AG09319 (cell line): Measurements from ENCODE around the gene RNF144A.

ENCODE experiments used
- DNase-seq: peaks from one replicate; pipeline ENCODE4 v3.0.0-alpha.2; 2010; ENCODE audit warnings: low read depth; ENCODE audit errors: extremely low read depth
- TF ChIP-seq, protein P1 (sequence below): IDR thresholded peaks from 2 replicates; pipeline ENCODE4 v1.5.1; 2011; ENCODE audit warnings: low read depth, mild to moderate bottlenecking, inconsistent platforms, low read length, moderate library complexity

RNF144A gene

DNA sequence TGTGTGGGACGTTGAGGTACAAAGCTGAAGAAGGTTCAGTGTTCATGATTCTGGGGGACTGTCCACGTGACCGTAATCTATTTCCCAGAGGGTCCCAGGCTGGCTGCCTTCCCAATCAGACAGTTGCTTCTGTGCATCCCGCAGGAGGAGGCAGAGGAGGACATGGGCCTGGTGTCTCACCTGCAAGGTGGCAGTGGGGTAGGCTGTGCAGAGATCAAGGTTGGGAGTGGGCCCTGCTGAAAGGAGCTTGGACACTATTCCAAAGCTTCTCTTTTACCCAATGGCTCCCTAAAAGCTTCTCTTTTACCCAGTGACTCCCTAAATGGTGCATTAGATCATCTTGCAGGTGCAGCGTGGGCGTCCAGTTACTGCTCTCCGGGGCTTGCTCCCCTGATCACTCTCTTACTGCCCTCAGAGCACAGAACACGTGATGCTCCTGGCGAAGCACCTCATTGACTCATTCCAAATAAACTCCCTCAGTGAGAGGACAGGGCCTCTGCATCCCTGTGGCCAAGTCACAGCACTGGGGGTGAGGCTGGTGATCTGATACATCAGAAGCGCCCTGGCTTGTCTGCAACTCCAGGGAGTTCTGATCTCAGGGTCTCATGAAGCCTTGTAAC, 41.5 kb downstream of the RNF144A start:
- DNase-seq = no peak
- TF ChIP-seq, protein P1, sequence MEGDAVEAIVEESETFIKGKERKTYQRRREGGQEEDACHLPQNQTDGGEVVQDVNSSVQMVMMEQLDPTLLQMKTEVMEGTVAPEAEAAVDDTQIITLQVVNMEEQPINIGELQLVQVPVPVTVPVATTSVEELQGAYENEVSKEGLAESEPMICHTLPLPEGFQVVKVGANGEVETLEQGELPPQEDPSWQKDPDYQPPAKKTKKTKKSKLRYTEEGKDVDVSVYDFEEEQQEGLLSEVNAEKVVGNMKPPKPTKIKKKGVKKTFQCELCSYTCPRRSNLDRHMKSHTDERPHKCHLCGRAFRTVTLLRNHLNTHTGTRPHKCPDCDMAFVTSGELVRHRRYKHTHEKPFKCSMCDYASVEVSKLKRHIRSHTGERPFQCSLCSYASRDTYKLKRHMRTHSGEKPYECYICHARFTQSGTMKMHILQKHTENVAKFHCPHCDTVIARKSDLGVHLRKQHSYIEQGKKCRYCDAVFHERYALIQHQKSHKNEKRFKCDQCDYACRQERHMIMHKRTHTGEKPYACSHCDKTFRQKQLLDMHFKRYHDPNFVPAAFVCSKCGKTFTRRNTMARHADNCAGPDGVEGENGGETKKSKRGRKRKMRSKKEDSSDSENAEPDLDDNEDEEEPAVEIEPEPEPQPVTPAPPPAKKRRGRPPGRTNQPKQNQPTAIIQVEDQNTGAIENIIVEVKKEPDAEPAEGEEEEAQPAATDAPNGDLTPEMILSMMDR = no peak

DNA sequence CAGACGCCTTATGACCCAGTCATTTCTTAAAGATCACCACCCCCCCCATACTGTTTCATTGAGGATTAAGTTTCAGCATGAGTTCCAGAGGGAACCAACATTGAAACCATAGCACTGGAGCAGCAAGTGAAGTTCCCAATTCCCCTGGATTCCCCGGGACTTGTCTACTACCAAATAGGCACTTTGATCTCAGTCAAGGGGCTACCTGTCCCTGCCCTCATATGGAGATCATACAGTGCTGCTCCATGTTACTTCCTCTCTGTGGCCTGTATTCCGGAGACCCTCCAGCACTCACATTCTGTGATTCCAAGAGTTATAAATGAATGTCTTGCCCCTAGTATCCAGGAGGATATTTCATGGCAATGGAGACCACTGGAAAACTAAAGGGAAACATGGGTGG, 42.5 kb downstream of the RNF144A start:
- TF ChIP-seq, protein P1 = no peak

DNA sequence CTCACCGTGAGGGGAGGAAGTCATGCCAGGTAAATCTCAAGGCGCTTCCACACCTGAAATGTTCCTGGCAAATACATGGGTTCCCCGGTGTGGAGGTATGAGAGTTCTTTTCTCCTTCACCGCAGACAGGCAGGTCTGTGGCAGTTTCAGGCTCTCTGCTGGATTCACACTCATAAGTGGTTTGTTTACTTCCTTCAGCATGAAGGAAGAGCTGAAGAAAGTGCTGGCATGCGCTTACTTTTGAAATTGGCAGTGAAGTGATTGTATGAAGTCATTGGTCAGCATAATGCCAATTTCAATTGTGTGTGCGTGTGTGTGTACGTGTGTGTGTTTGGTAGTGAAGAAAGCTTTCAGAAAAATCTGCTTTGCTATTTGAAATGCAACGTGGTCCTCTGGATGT, 43.4 kb downstream of the RNF144A start:
- DNase-seq = no peak
- TF ChIP-seq, protein P1 = no peak

More for the DNA sequence above, 42.5 kb downstream of the RNF144A start:
- DNase-seq = no peak

DNA sequence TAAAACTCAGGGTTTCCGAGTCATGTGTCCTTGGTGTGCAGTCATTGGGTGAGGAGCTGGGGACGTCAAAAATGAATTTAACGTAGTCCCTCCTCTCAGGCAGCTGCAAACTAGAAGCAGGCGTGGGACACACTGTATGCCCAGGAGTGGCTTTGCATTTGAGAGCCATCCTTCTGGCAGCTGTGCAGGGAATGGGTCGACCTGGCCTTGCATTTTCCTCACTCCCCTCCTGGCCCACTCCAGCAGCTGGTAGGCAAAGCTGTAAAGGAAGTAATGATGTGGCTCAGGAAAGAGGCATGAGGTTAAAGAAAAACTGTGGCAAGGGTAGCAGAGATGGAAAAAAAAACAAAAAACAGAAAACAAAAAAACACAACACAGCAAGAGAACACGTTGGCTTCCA, 46.5 kb downstream of the RNF144A start:
- no peak for DNase-seq
- TF ChIP-seq, protein P1 = no peak

DNA sequence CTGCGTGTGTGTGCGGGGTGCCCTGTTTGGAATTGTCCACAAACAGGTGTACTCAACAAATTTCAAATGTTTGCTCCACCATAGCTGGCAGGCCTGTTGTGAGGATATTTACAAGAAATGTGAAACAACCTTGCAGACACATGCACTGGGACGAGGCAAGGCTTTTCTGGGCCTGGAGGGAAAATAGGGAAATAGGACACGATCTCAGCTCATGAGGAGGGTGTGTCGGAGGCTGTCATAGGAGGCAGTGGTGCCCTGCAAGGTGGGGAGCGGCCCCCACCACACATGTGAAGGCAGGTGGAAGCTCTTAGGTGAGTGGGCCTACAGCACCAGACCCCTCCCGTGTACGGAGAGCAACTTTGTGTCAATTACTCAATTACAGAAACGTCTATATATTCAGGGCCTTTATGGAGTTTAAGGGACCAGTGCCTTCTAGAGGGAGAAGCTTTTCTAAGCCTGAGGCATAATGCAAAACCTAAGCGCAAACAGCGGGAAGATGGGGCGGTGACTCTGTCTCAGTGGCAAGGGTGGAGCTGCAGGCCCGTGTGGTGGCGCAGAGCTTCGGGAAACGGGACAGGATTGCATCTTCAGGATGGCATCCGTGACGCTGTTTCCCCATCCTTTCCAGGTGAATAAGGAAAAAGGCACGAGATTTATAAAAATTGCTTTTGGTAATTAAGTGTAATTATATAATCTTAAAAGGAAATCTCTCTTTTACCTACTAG, 48.0 kb downstream of the RNF144A start:
- DNase-seq = no peak
- TF ChIP-seq, protein P1 = no peak

DNA sequence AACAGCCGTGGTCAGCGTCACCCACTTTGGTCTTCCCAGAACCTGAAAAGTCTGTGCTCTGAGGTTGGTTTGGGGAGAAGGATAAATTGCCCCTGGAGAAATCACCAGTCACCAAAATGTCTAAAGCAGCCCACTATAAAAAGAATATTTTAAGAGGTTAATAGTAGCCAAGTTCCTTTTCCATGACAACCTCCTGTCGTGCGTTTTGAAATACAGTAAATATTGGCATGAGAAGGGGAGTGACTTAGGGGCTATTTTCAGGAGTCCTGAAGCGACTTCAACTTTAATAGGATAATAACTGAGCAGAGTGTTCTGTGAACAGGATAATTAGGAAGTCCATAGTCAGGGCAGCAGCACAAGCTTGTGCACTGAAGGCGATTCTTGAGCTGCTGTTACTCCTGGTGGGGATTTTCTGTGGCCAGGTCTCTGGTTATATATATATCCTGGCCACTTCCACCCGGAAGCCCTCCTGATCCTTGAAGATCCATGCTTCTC, 49.3 kb downstream of the RNF144A start:
- DNase-seq = no peak
- TF ChIP-seq, protein P1 = no peak

DNA sequence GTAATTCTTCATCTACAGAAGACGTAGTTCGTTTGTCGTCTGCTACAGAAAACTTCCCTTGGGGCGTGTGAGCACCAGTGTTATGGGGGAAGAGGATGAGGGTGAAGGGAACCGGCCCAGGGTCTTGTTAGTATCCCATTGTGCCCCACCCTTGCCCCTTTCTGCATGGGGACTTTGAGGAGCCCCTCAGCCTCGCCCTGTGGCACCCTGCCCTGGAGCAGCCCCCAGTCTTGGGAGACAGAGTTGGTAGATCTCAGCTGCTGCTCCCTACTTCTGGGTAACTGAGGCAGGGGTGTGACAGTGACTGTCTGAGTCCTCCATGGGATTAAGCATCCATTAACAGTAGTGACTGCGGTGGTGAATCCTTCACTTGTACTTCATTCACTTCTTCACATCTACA, 50.1 kb downstream of the RNF144A start:
- TF ChIP-seq, protein P1 = no peak
- DNase-seq = no peak
